ENCODE results near the gene MYO5C.
"Not testable (repeated sequence)": the region's sequence is repeated elsewhere in the genome, so short reads cannot be mapped to it uniquely, and the experiment has no call there.

Gene MYO5C

DNA sequence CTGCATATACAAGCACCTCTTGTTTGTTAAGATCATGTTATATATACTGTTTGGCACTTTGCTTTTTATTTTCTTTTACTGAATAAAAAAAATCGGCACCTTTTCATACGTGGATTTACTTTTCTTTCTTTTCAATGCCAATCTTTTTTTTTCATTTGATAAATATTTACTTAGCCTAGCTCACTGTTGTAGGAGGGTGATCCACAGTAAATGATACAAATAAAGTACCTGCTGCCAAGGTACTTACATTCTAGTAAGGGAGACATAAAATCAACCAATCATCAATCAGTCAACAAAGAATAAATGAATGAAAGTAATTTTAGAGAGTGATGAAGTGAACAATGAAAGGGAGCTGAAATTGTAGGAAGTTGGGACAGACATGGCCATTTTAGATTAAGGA lies 122.7 kb downstream of the MYO5C start:
- DNase-seq (ENCODE audit: low read depth): no peak

DNA sequence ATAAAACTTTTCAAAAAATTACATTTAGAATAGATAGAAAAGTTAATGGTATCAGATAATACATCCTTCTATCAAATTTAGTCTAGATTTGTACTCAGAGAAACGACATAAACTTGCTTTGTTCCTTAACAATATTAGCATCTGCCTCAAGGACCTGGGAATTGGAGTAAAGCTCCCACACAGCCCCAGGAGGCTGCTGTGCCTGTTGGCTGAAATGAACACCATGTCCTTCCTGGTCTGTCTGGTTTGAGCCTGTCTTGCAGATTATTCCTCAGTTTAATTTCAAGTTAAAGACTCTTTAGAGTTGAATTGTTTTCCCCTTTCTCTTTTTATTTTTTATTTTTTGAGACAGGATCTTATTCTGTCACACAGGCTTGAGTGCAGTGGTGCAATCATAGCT lies 123.8 kb downstream of the MYO5C start:
- DNase-seq (ENCODE audit: low read depth): no peak

DNA sequence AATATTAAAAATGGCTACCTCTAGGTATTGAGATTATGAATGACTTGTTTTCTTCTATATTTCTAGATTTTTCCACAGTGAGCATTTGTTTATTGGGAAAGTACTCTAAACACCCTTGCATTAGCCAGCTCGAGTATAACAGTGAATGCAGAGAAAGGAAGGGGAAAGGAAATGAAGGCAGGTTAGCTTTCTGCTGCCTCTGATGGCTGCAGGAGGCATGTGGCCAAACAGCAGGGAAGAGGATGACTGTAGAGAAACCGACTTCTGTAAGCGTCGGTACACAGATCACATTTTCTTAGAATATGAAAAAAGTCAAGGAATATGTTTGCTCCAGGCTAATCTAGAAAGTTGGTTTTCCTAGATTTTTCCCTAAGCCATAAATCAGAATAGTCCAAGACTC lies 124.2 kb downstream of the MYO5C start:
- no peak for DNase-seq (ENCODE audit: low read depth)

GRCh38 chr15:52170199-52170598 lies 125.4 kb downstream of the MYO5C start:
- not testable (repeated sequence) for DNase-seq (ENCODE audit: low read depth)

- DNase-seq (ENCODE audit: low read depth): not testable (repeated sequence)
Observed at GRCh38 chr15:52165494-52166131, 130.0 kb downstream of the MYO5C start.

DNA sequence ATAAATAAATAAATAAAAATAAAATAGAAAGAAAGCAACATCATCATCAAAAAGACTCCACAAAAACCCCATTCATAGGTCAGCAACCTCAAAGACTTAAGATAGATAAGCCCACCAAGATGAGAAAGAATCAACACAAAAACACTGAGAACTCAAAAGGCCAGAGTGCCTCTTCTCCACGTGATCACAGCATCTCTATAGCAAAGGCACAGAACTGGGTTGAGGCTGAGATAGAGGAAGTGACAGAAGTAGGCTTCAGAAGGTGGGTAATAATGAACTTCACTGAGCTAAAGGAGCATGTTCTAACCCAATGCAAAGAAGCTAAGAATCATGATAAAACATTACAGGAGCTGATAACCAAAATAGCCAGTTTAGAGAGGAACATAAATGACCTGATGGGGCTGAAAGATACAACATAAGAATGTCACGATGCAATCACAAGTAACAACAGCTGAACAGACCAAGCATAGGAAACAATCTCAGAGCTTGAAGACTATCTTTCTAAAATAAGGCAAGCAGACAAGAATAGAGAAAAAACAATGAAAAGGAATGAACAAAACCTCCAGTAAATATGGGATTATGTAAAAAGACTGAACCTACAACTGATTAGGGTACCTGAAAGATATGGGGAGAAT lies 130.9 kb downstream of the MYO5C start:
- DNase-seq (ENCODE audit: low read depth): no peak

GRCh38 chr15:52163321-52164190 lies 132.0 kb downstream of the MYO5C start:
- DNase-seq (ENCODE audit: low read depth): no peak

DNA sequence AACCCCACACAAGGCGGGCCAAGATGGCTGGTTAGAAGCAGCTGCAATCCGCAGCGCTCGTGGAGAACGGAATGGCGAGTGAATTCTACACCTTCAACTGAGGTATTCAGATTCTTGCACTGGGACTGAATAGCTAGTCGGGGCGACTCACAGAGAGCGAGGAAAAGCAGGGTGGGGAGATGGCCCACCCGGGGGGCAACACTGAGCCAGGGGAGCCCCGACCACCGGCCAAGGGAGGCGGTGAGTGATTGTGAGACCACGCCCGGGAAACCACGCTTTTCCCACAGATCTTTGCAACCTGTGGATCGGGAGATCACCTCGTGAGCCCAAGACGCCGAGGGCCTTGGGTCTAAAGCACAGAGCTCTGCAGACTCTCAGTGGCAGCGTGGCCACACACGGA lies 132.7 kb downstream of the MYO5C start:
- DNase-seq (ENCODE audit: low read depth): no peak

DNA sequence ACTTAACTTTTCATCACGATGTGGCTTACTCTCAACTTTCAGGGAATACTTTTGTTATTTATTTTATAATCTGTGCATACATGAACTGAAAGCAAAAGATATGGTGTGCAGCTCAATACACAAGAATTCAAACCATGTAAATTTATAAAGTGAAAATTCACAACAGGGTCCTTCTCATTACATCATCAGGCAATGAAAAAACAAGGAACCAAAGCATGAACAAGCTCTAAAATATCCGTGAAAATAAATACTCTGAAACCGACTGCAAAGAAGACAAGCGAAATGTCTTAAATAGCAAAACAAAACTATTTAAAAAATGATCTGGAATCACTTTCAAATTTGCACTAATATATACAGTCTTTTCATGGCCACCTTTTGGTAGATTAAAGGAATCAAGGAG lies 133.3 kb downstream of the MYO5C start:
- DNase-seq (ENCODE audit: low read depth): no peak

DNA sequence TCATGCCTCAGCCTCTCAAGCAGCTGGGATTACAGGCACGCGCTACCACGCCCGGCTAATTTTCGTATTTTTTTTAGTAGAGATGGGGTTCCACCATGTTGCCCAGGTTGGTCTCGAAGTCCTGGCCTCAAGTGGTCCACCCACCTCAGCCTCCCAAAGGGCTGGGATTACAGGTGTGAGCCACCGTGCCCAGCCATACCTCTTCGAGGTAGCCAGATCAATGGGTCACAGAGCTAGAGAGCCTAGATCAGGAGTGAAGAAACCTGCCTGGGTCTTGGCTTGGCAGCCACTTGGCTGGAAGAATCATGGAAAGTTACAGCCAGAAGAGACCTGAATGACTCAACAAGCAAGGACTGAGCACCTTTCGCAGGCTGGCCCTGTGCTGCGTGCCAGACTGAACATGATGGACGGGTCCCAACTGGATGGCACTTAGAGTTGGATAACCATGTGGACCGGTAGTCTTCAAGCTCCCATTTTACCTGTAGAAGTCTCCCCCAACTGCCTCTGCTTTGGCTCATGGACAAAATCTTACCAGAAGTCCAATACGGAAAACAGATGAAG lies 134.1 kb downstream of the MYO5C start:
- no peak for DNase-seq (ENCODE audit: low read depth)

DNA sequence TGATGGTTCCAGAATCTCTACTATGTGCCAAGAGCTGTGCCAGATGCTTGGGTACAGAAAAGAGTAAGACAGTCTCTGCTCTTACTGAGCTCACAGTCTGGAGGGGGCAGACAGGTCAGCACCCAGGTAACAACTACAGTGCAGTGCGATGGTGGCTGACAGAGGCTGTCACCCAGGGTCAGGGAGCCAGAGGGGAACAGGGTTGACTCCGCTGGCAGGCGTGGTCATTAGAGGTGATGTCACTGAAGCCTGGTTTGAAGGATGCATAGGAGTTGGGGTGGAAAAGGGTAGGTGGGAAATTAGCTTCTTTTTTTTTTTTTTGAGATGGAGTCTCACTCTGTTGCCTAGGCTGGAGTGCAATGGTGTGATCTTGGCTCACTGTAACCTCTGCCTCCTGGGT lies 136.0 kb downstream of the MYO5C start:
- DNase-seq (ENCODE audit: low read depth): no peak

GRCh38 chr15:52158084-52158765 lies 137.4 kb downstream of the MYO5C start:
- no peak for DNase-seq (ENCODE audit: low read depth)

GRCh38 chr15:52155878-52156277 lies 139.7 kb downstream of the MYO5C start:
- DNase-seq (ENCODE audit: low read depth): no peak

GRCh38 chr15:52154896-52155865 lies 140.4 kb downstream of the MYO5C start:
- DNase-seq (ENCODE audit: low read depth): no peak

GRCh38 chr15:52153900-52154895 lies 141.4 kb downstream of the MYO5C start:
- DNase-seq (ENCODE audit: low read depth): no peak

DNA sequence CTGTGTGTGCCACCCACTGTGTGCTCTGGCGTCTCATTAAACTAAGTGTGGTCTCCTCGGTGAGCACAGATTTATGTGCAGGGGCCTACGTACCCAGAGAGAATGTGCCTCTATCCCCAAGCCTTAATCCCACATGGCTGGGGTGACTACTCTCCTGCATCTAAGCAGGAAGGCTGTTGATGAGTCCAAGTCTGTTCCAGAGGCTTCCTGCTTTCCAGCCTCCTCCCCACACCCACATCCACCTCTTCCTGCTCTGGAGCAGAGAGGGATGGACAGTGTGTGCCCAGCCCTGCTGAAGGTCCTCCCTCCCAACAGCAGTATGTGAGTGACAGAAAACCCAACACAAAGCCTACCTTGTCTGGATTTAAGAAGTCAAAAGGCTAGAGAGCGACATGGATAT lies 144.3 kb downstream of the MYO5C start:
- DNase-seq (ENCODE audit: low read depth): no peak

DNA sequence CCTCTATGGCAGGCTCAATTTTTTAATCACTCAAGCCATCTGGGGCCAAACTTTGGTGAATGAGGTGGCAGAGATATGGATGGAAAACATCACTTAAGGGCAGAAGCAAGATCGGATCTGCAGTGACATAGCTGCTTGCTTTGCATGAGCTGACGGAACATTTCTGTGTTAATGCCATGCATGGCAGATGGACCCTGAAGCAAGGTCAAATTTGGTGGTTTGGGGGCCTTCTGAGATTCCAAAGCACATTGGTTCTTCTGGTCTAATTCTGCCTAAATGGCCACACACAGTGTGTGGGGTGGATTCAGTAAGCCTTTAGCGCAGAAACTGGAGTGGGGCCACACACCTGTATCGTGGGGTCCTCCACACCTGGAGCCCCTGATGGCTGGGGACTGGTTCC lies 144.7 kb downstream of the MYO5C start:
- no peak for DNase-seq (ENCODE audit: low read depth)

DNA sequence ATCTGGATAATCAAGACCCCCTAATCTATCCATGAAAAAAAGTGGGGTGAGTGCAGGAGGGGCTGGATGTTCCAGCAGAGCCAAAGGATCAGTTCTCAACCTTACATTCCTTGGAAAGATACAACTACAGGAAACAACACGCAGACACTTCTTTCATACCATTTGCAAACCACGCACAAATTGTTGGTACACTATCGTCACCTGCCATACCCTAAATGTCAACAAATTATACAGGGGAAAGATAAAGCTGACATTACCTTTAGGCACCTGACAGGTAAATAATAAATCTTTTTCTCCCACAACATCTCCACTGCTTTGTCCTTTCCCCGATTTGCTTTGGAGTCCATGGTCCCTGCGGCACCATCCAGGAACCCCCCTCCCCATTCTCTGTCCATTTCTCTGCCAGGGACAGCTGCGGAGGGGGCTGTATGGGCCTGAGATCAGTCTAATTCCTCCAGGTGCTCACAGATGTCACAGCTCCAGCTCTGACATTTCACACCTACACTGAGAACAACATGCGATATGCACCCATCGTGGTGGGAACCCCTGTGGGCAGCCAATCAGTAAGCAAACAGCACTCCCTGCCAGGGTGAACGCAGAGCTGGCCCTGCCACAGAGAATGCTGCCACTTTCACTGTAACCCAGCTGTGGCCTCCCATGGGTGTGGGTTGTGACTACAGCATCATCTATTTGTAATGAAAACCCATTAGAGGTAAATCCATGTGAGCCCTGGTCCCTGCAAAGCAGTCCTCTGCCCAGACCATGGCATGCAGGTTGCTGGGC lies 145.4 kb downstream of the MYO5C start:
- no peak for DNase-seq (ENCODE audit: low read depth)

GRCh38 chr15:52148403-52148802 lies 147.2 kb downstream of the MYO5C start:
- no peak for DNase-seq (ENCODE audit: low read depth)

All from stromal cell of bone marrow (primary cell).